ENCODE measurements around the gene UAP1.

The UAP1 gene

GRCh38 chr1:162571696-162572095 is 10.2 kb downstream of the UAP1 start:
- Histone ChIP-seq H3K9ac (ENCODE audit: low read length) (no peak overlapping the region), H3K27me3 (ENCODE audit: low read length) (no peaks in the 10 kb centered on the region), H3K27ac (ENCODE audit: low read depth, low read length) (no peak overlapping the region), H3K79me2 (ENCODE audit: insufficient read depth, low read length) (peaks cover 7% of the 10 kb centered on the region; the same call in 1 of the 2 replicates), H3F3A (ENCODE audit: insufficient read depth) (no peaks in the 10 kb centered on the region), H3K9me2 (replicated peaks; ENCODE audit: insufficient read depth, low read length) (no peaks in the 10 kb centered on the region), H3K36me3 (ENCODE audit: low read length) (no peaks in the 10 kb centered on the region), H3K4me2 (ENCODE audit: low read depth, low read length, poor library complexity, severe bottlenecking) (no peak overlapping the region), H3K4me3 (ENCODE audit: insufficient read depth, low read length, poor library complexity, severe bottlenecking) (no peak overlapping the region), H3K9me3 (ENCODE audit: insufficient read depth, low read length) (no peaks in the 10 kb centered on the region), H2AFZ (ENCODE audit: low read depth, low read length, severe bottlenecking) (no peak overlapping the region), H4K20me1 (ENCODE audit: low read depth, low read length) (no peaks in the 10 kb centered on the region)
- TF ChIP-seq EZH2phosphoT487 (conservative IDR thresholded peaks at IDR 0.05; ENCODE audit: low read length) (no peak), CTCF (IDR thresholded peaks at IDR 0.05; ENCODE audit: insufficient read depth, low read length, poor library complexity, severe bottlenecking) (no peak)

GRCh38 chr1:162573136-162573535 is 11.6 kb downstream of the UAP1 start:
- no peak overlapping the region for H3K4me3 ChIP-seq (ENCODE audit: insufficient read depth, low read length, poor library complexity, severe bottlenecking)
- no peaks in the 10 kb centered on the region for H3K9me3 ChIP-seq (ENCODE audit: insufficient read depth, low read length)
- no peak overlapping the region for H3K27ac ChIP-seq (ENCODE audit: low read depth, low read length)
- H3K79me2 ChIP-seq (ENCODE audit: insufficient read depth, low read length): peaks cover 7% of the 10 kb centered on the region; the same call in 1 of the 2 replicates
- H4K20me1 ChIP-seq (ENCODE audit: low read depth, low read length): no peaks in the 10 kb centered on the region
- TF ChIP-seq EZH2phosphoT487 (conservative IDR thresholded peaks at IDR 0.05; ENCODE audit: low read length) (no peak), CTCF (IDR thresholded peaks at IDR 0.05; ENCODE audit: insufficient read depth, low read length, poor library complexity, severe bottlenecking) (no peak)
- no peaks in the 10 kb centered on the region for H3K36me3 ChIP-seq (ENCODE audit: low read length)
- no peak overlapping the region for H3K9ac ChIP-seq (ENCODE audit: low read length)
- H3K27me3 ChIP-seq (ENCODE audit: low read length): no peaks in the 10 kb centered on the region
- H3K4me2 ChIP-seq (ENCODE audit: low read depth, low read length, poor library complexity, severe bottlenecking): no peak overlapping the region
- H2AFZ ChIP-seq (ENCODE audit: low read depth, low read length, severe bottlenecking): no peak overlapping the region
- no peaks in the 10 kb centered on the region for H3F3A ChIP-seq (ENCODE audit: insufficient read depth)
- H3K9me2 ChIP-seq (replicated peaks; ENCODE audit: insufficient read depth, low read length): no peaks in the 10 kb centered on the region

GRCh38 chr1:162578071-162578700 is 16.7 kb downstream of the UAP1 start:
- H3K4me2 ChIP-seq (ENCODE audit: low read depth, low read length, poor library complexity, severe bottlenecking): no peak overlapping the region
- no peak overlapping the region for H3K9ac ChIP-seq (ENCODE audit: low read length)
- peaks cover 3% of the 10 kb centered on the region; the same call in 1 of the 2 replicates for H3K79me2 ChIP-seq (ENCODE audit: insufficient read depth, low read length)

More at GRCh38 chr1:162578071-162578700, 16.7 kb downstream of the UAP1 start:
- H3K9me2 ChIP-seq (replicated peaks; ENCODE audit: insufficient read depth, low read length): no peaks in the 10 kb centered on the region
- H2AFZ ChIP-seq (ENCODE audit: low read depth, low read length, severe bottlenecking): no peak overlapping the region
- H3K27ac ChIP-seq (ENCODE audit: low read depth, low read length): no peak overlapping the region
- TF ChIP-seq CTCF (IDR thresholded peaks at IDR 0.05; ENCODE audit: insufficient read depth, low read length, poor library complexity, severe bottlenecking) (no peak), EZH2phosphoT487 (conservative IDR thresholded peaks at IDR 0.05; ENCODE audit: low read length) (no peak)
- no peak overlapping the region for H3K4me3 ChIP-seq (ENCODE audit: insufficient read depth, low read length, poor library complexity, severe bottlenecking)
- H3K27me3 ChIP-seq (ENCODE audit: low read length): no peaks in the 10 kb centered on the region
- no peaks in the 10 kb centered on the region for H4K20me1 ChIP-seq (ENCODE audit: low read depth, low read length)
- H3K9me3 ChIP-seq (ENCODE audit: insufficient read depth, low read length): no peaks in the 10 kb centered on the region
- H3K36me3 ChIP-seq (ENCODE audit: low read length): peaks cover 4% of the 10 kb centered on the region; the same call in 1 of the 2 replicates
- no peaks in the 10 kb centered on the region for H3F3A ChIP-seq (ENCODE audit: insufficient read depth)

Data from SU-DHL-6 (cell line).